Activated CD4-positive, alpha-beta T cell treated with anti-CD3 and anti-CD28 coated beads for 4 hours (primary cell): Measurements from ENCODE around the gene VAMP5.
A peak's percentile ranks its signal among the peaks of the same experiment; 100 is the strongest.
"Not testable (repeated sequence)": the region's sequence is repeated elsewhere in the genome, so short reads cannot be mapped to it uniquely, and the experiment has no call there.

Experiments
- DNase-seq, 2 donors: peaks; one replicate each; pipeline ENCODE4 v3.0.0-alpha.2; 2020

VAMP5 gene

GRCh38 chr2:85551698-85552678 is 32.2 kb upstream of the VAMP5 start:
- DNase-seq: peak; percentile 81 to 93

DNA sequence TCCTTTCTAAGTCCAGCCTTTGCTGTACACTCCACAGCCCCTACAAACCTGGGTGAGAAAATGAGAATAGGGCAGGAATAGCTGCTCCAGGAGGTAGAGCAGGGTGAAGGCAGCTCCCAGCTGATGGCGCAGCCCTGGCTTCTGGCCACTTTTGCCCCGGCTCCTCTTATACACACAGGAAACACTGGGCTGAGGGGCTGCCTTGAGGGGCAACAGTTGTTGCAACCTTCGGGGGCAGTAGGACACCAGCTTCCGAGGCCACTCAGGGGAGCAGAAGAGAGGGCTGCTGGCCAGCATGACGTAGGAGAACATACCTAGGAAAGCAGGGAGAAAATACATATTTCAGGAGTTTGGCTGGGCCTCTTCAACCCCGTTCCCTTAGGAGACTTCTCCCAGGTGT is 31.0 kb upstream of the VAMP5 start:
- DNase-seq: no peak

- no peak for DNase-seq
Observed at GRCh38 chr2:85554980-85555612, 29.1 kb upstream of the VAMP5 start.

- no peak for DNase-seq
Observed at GRCh38 chr2:85557130-85557529, 27.1 kb upstream of the VAMP5 start.

- no peak for DNase-seq
Observed at GRCh38 chr2:85558160-85558559, 26.1 kb upstream of the VAMP5 start.

GRCh38 chr2:85560403-85560726 is 23.9 kb upstream of the VAMP5 start:
- DNase-seq: not testable (repeated sequence)

- DNase-seq: peak in 1 of 2 donors; percentile 38
Observed at GRCh38 chr2:85560812-85561279, 23.4 kb upstream of the VAMP5 start.

DNA sequence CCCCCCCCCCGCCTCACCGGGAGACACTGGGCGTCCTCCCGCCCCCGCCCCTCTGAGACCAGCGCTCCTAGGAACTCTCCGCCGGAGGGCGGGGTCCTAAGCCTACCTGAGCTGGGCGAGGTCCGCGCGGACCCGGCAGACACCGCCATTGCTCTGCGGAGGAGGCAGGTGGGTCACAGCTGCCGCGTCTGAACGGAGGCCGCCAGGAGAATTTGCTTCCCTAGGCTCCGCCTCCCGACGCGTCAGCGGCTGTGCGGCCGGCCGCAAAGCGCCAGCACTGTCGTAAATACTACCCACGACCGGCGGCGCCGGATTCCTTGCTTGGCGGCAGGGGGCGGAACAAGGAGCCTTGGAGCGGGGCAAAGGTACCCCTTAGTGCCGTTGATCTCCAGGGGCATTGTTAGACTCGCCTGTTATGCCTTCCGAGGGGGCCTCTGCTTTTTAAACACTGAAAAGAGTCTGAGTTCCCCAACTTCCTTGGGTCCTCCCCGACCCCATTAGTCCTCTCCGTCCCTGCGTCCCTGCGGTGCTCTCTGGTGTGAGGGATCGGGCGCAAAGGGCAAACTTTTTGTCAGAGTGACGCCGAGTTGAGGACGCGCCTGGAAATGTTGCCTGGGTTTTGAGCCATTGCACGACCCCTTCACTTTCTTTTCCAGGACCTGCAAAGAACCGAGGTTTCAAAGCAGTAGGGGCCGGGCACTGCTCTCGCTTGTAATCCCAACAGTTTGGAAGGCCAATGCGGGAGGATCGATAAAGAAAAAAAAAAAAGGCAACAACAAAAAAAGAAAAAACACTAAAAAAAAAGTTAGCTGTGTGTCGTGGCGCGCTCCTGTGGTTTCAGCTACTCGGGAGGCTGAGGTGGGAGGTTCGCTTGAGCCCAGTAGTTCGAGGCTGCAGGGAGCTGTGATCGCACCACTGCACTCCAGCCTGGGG is 22.7 kb upstream of the VAMP5 start, which contains the start of gene GGCX:
Gene GGCX, minus strand, starts transcription at position 214 of the 933 bp plus-strand sequence. Its CDS starts 65 bp downstream, at position 149.
- DNase-seq: peak; percentile 93 to 95

- DNase-seq: no peak
Observed at GRCh38 chr2:85564144-85564563, 20.1 kb upstream of the VAMP5 start.

- no peak for DNase-seq
Observed at GRCh38 chr2:85566265-85566664, 18.0 kb upstream of the VAMP5 start.

GRCh38 chr2:85575739-85576138 is 8.5 kb upstream of the VAMP5 start:
- no peak for DNase-seq

DNA sequence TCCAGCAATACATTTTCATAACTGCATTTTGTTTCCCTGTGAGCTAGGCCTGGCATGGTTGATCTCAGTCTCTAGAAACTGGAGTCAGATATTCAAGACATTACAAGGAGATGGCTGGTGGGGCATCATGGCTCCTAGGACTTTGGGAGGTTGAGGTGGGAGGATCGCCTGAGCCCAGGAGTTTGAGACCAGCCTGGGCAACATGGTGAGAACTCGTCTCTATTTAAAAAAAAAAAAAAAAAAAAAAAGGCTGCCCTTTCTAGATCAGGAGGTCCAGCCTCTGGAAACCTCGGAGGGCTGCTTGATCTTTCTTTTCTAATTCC is 7.2 kb upstream of the VAMP5 start:
- DNase-seq: no peak

DNA sequence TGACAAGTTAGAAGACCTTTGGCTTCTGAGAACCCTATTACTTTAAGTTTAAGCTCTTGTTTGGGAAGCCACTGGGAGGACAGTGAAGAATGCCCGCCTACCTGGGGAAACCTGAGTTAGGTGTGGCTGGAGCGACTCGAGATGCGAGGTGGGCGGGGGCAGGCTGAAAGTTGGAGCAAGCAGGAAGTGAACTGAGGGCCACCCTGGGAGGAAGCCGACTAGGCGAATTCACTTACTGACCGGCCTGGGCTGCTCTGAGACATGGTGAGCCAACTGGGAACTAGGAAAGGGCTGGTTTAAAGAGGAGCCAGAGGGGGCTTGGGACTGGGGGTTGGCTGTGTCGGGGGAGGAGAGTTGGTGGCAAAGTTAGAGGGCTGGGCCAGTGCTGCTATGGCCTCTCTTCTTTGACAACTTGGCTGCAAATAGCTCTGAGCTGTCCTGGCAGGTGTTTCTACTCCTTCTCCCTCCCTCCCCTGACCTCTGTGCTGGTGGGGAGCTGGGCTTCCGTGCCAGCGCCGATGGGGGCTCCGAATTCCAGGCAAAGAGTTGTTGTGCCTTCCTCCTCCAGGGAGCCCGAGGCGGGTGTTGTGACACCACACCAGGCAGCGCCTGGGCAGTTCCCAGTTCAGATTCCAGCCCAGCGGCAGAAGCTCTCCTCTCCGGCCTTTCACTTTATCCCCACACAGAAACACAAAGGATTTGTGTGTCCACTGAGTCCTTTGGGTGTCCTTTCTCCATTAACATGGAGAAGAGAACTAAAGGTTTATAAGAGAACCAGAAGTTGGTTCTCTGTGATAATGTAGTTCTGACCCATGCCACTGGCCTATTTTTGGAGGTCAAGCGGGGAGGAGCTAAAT is 6.6 kb upstream of the VAMP5 start, which contains the start of gene VAMP8:
Gene VAMP8, plus strand, starts transcription at position 201 of the 857 bp plus-strand sequence. Its CDS starts 61 bp downstream, at position 262.
- DNase-seq: peak; percentile 63 to 66

DNA sequence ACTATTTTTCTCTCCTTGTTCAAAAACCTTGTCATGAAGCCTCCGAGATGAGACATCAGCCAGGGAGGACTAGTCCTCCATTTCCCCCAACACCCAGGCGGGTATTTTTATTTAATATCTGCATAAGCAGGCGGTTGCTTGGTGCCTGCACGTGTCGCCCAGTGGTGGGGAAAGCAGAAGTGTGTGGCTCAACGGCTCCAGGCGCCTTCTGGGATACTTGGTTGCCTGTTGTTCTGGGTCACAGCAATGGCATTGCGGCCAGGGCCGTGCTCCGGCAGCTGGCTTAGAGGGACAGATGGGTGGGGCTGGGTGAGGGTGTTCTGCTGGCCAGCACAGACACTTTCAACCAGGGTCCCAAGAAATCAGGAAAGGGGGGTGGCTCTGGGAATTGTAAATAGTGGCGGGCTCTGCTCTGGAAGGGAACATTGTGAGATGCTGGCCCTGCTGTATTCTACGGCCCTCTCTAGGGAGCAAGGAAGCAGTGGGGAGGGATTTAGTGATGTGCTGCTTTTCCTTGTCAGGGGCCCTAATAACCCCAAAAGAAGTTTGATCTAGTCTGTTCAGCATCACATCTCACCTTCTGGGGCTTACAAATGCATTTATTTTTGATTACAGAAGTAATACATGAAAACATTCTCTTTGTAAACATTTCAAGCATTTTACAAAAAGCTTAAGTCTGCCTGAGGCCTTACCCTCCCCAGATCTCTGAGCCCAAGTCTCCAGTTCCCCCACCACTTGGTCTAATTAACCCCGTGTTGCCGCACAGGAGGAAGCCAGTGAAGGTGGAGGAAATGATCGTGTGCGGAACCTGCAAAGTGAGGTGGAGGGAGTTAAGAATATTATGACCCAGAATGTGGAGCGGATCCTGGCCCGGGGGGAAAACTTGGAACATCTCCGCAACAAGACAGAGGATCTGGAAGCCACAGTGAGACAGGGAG is 5.7 kb upstream of the VAMP5 start:
- no peak for DNase-seq

- DNase-seq: no peak
Observed at GRCh38 chr2:85579266-85579935, 4.8 kb upstream of the VAMP5 start.

DNA sequence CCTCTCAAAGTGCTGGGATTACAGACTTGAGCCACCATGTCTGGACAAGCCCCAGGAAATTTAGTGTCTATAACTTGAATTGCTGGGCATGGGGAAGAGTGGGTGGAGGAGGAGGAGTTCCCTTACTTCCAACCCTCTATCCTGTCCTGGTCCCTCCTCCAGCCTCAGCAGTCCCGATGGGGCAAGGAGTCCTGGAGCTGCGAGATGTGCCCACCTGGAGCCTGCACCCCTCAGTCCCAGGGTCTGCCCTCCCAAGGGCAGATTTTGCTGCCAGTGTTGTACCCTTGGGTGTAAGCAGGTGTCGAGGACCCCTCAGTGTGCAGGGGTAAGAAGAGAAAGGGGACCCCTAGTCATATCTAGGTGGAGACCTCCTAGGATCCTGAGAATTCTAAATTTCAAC is 4.0 kb upstream of the VAMP5 start:
- DNase-seq: no peak

DNA sequence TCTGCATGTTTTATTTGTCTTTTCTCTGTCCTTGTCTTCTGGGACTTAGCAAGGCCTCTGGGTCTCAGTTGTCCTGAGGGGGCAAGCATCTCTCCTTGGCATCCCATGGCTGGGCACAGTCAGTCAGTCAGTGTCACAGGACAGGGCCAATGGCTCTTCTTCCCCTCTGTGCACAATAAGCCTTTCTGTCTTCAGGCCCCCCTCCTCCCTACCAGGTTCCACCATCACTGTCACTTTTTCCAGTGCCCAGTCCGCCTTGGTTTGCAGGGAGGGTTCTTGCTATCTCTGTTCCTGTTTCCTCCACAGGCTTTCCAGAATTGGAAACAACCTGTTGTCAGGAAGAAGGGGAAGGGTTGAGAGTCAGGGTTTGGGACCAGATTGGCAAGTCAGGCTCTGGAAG is 1.7 kb upstream of the VAMP5 start:
- no peak for DNase-seq

- DNase-seq: peak; percentile 29 to 32
Observed at GRCh38 chr2:85583667-85584353, 421 bp upstream of the VAMP5 start.
